GM21737 (cell line): ENCODE results near the gene TBC1D24.
A peak's percentile ranks its signal among the peaks of the same experiment; 100 is the strongest.

Source experiments
- ATAC-seq: cut with Tn5 transposase; IDR thresholded peaks from one replicate; pipeline ENCODE4 v1.9.1; 2021; ENCODE audit warnings: mild to moderate bottlenecking, moderate library complexity; ENCODE audit not compliant: unreplicated experiment

TBC1D24 gene

GRCh38 chr16:2449118-2449517 lies 25.8 kb upstream of the TBC1D24 start:
- no peak for ATAC-seq

DNA sequence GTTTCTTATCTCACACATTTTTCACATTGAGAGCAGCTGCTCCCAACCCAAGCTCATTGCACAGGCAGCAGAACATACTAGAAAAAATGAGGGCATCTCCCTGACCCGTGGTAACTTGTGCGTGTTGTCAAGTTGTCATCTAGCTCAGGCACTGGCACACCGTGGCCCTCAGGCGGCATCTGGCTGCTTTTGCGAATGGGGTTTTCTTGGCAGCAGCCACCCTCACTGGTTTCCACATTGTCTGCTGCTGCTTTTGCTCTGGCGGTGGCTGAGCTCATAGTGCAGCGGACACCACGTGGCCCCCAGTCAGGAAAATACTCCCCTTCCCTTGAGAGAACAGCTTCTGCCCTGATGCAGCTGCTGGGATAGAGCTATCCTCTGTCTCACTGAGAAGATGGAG lies 24.4 kb upstream of the TBC1D24 start:
- ATAC-seq, result no peak

DNA sequence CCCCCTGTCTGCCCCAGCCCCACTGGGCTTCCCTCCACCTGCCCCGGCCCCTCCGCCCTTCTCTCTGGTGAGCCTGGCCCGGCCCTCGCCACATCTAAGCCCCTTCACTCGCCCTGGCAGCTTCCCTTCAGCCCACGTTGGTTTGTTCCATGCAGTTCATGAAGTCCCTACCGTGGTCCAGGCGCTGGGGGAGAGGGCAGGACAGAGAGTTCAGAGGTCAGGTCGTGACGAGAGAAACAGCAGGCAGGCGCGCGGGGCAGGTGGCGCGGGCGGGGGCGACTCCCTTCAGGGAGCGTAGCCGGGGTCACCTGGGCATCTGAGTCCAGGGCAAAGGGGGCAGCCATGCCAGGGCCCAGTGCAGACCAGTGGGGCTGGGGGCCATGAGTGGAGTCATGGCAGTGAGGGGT lies 23.9 kb upstream of the TBC1D24 start:
- ATAC-seq, result no peak

- no peak for ATAC-seq
Observed at GRCh38 chr16:2451851-2452320, 23.0 kb upstream of the TBC1D24 start.

- ATAC-seq, result no peak
Observed at GRCh38 chr16:2452650-2453049, 22.3 kb upstream of the TBC1D24 start.

GRCh38 chr16:2455081-2455845 lies 19.7 kb upstream of the TBC1D24 start:
- no peak for ATAC-seq

DNA sequence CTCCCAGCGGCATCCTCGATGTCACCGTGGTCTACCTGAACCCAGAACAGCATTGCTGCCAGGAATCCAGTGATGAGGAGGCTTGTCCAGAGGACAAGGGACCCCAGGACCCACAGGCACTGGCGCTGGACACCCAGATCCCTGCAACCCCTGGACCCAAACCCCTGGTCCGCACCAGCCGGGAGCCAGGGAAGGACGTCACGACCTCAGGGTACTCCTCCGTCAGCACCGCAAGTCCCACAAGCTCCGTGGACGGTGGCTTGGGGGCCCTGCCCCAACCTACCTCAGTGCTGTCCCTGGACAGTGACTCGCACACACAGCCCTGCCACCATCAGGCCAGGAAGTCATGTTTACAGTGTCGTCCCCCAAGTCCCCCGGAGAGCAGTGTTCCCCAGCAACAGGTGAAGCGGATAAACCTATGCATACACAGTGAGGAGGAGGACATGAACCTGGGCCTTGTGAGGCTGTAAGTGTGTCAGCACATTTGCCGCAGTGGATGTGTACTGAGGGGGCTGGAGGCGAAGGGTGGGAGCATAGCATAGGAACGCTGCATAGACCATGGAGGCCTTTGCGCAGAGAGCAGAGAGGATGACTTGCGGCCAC lies 18.3 kb upstream of the TBC1D24 start:
- no peak for ATAC-seq

GRCh38 chr16:2457267-2457666 lies 17.7 kb upstream of the TBC1D24 start:
- no peak for ATAC-seq

DNA sequence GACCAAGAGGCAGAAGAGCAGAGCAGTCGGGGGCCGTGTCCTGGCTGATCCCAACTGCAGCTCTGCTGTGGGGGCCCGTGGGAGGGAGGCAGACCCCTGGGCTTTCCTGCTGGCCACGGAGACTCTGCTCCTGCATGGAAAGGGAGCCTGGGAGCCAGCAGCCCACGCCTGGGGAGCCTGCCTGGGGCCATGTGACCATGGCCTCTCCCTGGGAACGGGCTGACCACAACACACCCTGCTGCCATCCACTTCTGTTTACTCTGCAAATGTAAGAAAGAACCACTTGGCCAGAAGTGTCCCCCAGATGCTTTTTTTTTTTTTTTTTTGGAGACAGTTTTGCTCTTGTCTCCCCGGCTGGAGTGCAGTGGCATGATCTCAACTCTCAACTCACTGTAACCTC lies 17.0 kb upstream of the TBC1D24 start:
- ATAC-seq, result no peak

DNA sequence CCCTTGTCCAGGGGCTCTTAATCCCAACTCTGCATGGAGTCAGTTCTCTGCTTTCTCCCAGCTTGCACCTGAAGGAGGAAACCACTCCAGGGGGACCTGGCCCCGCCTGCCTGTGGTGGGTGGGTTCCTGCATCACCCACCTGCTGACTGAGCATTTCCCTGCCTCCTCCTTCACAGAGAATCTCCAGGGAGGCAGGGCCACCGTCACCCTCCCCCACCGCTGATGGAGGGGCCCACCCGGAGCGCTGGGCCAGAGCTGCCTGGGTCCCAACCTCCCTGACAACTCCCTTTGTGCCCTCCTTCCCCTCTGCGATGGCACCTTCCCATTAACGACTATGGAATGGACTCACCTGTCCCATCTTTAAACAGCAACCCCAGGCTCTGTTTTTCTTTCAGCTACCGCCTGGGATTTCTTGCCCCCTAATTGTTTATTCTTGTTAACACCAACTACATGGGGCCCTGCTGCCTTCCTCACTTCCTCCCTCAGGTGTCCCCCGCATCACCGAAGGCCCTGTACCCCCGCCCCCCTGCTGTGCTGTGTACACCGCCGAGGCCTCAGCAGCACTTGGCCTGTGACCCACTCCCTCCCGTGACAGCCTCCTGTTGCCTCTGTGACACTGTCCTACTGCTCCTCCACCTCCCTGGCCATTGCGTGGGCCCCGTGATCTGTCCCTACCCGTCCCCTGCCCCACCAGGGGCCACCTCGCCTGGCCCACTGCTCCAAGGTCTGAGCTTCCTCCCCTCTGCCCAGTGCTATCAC lies 15.9 kb upstream of the TBC1D24 start:
- ATAC-seq, result no peak

DNA sequence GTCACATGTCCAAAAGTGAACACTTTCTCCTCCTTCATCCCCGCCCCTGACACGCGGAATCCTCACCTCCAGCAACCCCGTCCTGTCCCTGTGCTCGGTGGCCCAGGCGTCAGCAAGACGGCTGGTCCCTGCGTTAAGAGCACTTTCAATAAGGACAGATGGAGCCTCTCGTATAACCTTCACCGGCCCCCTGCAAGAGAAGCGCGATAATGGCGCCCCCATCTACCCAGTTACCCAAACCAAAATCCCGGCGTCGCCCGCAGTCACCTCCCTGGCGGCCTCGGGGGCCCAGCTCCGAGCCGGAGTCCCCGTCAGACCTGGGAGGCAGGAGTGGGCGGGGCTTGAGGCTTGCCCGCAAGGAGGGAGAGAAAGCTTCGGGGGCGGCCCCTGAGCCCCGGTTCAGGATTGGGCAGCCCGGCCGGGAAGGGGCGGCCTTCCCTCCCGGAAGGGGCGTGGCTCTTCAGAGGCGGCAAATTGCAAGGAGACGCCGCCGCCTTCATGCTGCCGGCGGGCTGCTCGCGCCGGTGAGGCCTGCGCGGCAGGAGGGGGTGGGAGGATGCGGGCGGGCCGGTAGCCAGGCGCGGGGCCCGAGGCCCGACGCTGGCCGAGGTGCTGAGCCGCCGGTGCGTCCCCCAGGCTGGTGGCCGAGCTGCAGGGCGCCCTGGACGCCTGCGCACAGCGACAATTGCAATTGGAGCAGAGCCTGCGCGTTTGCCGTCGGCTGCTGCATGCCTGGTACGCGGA lies 15.1 kb upstream of the TBC1D24 start, which contains the start of gene TEDC2:
TEDC2 (plus strand) TSS at position 463 of the 744 bp plus-strand sequence; CDS start at position 499, 36 bp downstream.
- ATAC-seq, result peak; percentile 85

DNA sequence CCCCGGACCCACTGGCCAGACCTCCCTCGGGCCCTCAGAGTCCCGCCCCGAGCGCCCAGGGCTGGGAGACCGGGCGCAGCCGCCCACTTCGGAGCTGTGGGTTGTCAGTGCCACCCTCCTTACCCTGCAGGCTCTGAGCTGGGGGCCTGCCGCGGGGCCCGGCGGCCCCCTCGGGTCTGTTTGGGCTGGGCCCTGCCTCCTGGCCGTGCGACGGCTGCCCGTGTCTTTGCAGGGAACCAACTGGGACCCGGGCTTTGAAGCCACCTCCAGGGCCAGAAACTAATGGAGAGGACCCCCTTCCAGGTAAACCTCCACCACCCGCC lies 14.6 kb upstream of the TBC1D24 start:
- no peak for ATAC-seq

DNA sequence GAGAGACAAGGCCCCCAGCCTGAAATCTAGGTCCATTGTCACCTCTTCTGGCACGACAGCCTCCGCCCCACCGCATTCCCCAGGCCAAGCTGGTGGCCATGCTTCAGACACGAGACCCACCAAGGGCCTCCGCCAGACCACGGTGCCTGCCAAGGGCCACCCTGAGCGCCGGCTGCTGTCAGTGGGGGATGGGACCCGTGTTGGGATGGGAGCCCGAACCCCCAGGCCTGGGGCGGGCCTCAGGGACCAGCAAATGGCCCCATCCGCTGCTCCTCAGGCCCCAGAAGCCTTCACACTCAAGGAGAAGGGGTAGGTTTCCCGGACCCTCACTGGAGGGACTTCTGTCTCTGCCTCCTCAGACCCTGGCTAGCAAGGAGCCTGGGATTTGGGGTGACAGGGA lies 14.0 kb upstream of the TBC1D24 start:
- no peak for ATAC-seq

GRCh38 chr16:2462031-2462866 lies 12.7 kb upstream of the TBC1D24 start:
- ATAC-seq, result no peak

- ATAC-seq, result no peak
Observed at GRCh38 chr16:2464333-2464732, 10.6 kb upstream of the TBC1D24 start.

DNA sequence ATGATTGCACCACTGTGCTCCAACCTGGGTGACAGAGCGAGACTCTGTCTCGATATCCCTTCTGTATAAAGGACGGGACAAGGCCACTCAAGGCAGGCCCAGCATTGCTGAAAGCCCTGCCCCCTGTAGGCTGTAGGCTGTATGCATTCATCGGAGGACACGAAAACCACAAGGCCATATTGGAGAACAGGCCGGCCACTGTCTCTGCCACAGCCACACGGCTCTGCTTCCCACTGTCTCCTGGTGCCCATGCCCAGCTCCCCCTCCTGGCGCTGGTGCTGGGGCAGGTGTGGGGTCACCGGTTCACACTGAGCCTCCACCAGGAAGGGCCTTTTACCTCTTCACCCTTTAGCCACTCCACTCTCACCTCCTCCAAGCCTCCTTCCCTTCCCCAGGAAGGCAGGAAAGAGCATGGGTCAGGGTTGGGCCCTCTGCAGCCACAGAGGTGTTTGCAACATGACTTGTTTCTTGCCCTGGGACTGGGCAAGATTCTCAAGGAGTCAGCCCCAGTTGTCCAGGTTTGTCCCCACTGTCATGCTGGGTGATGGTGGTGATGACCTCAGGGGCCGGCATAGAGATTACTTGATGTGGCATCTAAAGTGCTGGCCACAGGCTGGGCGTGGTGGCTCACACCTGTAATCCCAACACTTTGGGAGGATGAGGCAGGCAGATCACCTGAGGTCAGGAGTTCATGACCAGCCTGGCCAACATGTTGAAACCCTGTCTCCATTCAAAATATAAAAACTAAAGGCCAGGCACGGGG lies 9.1 kb upstream of the TBC1D24 start:
- ATAC-seq, result no peak

- ATAC-seq, result no peak
Observed at GRCh38 chr16:2466667-2467527, 8.0 kb upstream of the TBC1D24 start.

DNA sequence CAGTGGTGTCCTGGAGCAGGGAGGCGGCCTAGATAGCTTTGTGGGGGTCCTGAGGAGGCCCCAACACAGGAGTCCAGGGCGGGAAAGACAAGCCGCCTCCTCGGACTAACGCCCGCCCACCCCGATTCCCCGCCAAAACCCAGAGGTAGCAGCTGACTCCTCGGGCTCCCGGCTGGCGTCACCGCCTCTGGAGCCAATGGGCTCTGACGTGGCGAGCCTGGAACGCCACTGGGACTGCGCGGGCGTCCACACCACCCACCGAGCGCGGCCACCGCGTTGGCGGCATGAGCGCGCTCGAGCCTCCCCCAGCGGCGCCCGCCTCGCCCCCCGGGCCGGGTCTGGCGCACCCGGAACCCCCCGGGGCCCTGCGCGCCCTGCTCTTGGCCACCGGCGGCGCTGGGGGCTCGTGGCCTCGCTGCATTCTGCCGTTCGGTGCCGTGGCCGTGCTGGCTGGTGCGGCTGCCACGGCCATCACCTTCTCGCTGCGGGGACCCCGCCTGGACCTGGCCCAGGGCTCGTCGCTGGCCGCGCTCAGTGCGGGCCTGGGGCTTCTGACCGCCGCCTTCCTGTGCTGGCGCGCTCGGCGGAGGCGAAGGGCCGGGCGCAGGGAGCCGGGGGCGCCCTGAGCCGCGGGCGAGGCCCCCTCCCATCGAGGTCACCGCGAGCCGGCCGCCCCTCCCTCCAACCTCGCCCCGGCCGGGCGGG lies 7.2 kb upstream of the TBC1D24 start:
- ATAC-seq, result no peak
